Heart left ventricle (tissue), 16 donors: ENCODE measurements around the gene ASIC4. TPM values are rescaled to one million over a fixed set of nuclear protein-coding genes. Genes with fewer than 3 reads are reported as not detected.

Experiments
- ATAC-seq, 4 donors: fragments of 200-7000 bp; cut with Tn5 transposase; one replicate each; pipeline ENCODE4 v1.9.1; 2020 to 2022; ENCODE audit warnings: moderate library complexity in 4 of 4, mild to moderate bottlenecking in 3 of 4, moderate number of reproducible peaks in 1 of 4
- DNase-seq, 5 donors: peaks; one replicate each; pipeline ENCODE4 v3.0.0-alpha.2; 2020
- H3K27ac ChIP-seq, 12 donors: fragments of 200-600 bp; sonication (generic) in 4 of 12; one replicate each; pipeline versions ENCODE4 v1.5.0 to v1.8.0; 2016 to 2022; ENCODE audit warnings: mild to moderate bottlenecking in 2 of 12
- H3K27me3 ChIP-seq, 9 donors: fragments of 200-600 bp; sonication (generic) in 2 of 9; one replicate each; pipeline versions ENCODE4 v1.5.1 to v1.8.0; 2016 to 2022; ENCODE audit warnings: mild to moderate bottlenecking in 3 of 9
- H3K36me3 ChIP-seq, 9 donors: fragments of 200-600 bp; sonication (generic) in 2 of 9; one replicate each; pipeline versions ENCODE4 v1.5.0 to v1.8.0; 2018 to 2022; ENCODE audit warnings: mild to moderate bottlenecking in 2 of 9
- H3K4me1 ChIP-seq, 12 donors: fragments of 200-600 bp; sonication (generic) in 4 of 12; one replicate each; pipeline versions ENCODE4 v1.5.0 to v1.8.0; 2016 to 2022; ENCODE audit warnings: mild to moderate bottlenecking in 3 of 12
- H3K4me3 ChIP-seq, 12 donors: fragments of 200-600 bp; sonication (generic) in 4 of 12; one replicate each; pipeline versions ENCODE4 v1.5.0 to v1.8.0; 2017 to 2022; ENCODE audit warnings: mild to moderate bottlenecking in 9 of 12, moderate library complexity in 4 of 12
- H3K9me3 ChIP-seq, 12 donors: fragments of 200-600 bp; sonication (generic) in 4 of 12; one replicate each; pipeline versions ENCODE4 v1.5.0 to v1.8.0; 2016 to 2022; ENCODE audit warnings: mild to moderate bottlenecking in 1 of 12
- POLR2A ChIP-seq, 2 donors: fragments of 450-650 bp; IDR thresholded peaks; one replicate each; pipeline ENCODE4 v1.6.1; 2017; ENCODE audit warnings: antibody characterized with exemption in 2 of 2, mild to moderate bottlenecking in 2 of 2, moderate library complexity in 2 of 2
- WGBS, 4 donors: extraction: QIAGEN DNeasy Blood & Tissue Kit in 2 of 4; methylation state at CpG; one replicate each; pipeline versions ENCODE4 v1.1.5 to v1.1.7; 2013 to 2018; 5-methylcytosine and 5-hydroxymethylcytosine counted together
- intact Hi-C, 10 donors: fragments of 100-400 bp; cut with DNase I; formaldehyde crosslinking; loops; one replicate each; pipeline versions ENCODE4 v1.11.1 to v1.14.2; 2022
- polyA plus RNA-seq, 2 donors: library from polyadenylated mRNA; stranded (reverse); fragments of 200-250 nt; gene quantifications; one replicate each; pipeline ENCODE4 v1.2.3, GENCODE V29; 2013
- total RNA-seq, 9 donors: library from RNA; depleted of rRNA in 2 of 9; stranded (reverse); fragments of >200 nt in 2 of 9; fragmentation: NEBNext Ultra II Directional in 3 of 9; extraction: Animal tissue kit (Norgen Biotek cat#: 25700) in 3 of 9; gene quantifications; one replicate each; pipeline versions ENCODE4 v1.1.0 to v1.2.4, GENCODE V29; 2016 to 2023
- TF ChIP-seq, protein P1 (sequence below), 12 donors: fragments of 200-600 bp; sonication (generic) in 4 of 12; IDR thresholded peaks; one replicate each; pipeline versions ENCODE4 v1.5.0 to v1.8.0; 2018 to 2022; ENCODE audit warnings: antibody characterized with exemption in 12 of 12, mild to moderate bottlenecking in 5 of 12
- donor health status: ischemic (EF 13 %, LVEDD 7.1; RV severe dilation, severe dysfunction).
- donor health status: healthy with polysubstance abuse.
- donor health status: DM: no; HTN: yes; CAD: no.
- donor health status: DM: no; HTN: no; CAD: no.
- donor health status: ischemic (EF 25% LVEDD 6.9; RV normal size, moderate dysfunction).
- donor health status: ischemic (EF 25% LVEDD 5.7; RV mildly dilated, moderate dysfunction).
- donor health status: healthy.
- donor health status: DM: yes; HTN: yes; CAD: no.
- donor health status: ischemic (EF 35%, LVEDD 5.7; RV mildly dilated, moderate dysfunction).
- donor health status: nonischemic (EF 11% LVEDD 7.7; RV severe dilation, severe dysfunction).
- donor health status: DM: yes; HTN: yes; CAD: no.
- donor health status: PGD.
- donor health status: ischemic (EF 29% LVEDD 5.4; RV normal size, mild dysfunction).
- donor health status: nonischemic (EF 23%, LVEDD 6.1; RV moderate dilation, normal function).

The ASIC4 gene
- total and polyA plus RNA-seq, 11 donors, result 0.03 to 0.10 (median 0.08) TPM; not detected in 8

- ATAC-seq (no peak), DNase-seq (no peak)
- TF ChIP-seq, protein P1, sequence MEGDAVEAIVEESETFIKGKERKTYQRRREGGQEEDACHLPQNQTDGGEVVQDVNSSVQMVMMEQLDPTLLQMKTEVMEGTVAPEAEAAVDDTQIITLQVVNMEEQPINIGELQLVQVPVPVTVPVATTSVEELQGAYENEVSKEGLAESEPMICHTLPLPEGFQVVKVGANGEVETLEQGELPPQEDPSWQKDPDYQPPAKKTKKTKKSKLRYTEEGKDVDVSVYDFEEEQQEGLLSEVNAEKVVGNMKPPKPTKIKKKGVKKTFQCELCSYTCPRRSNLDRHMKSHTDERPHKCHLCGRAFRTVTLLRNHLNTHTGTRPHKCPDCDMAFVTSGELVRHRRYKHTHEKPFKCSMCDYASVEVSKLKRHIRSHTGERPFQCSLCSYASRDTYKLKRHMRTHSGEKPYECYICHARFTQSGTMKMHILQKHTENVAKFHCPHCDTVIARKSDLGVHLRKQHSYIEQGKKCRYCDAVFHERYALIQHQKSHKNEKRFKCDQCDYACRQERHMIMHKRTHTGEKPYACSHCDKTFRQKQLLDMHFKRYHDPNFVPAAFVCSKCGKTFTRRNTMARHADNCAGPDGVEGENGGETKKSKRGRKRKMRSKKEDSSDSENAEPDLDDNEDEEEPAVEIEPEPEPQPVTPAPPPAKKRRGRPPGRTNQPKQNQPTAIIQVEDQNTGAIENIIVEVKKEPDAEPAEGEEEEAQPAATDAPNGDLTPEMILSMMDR (IDR thresholded peaks at IDR 0.05), result no peak
- TF ChIP-seq POLR2A (IDR thresholded peaks at IDR 0.05), result no peak
- peak overlapping the region in 2 of 12 donors; percentile 29 for H3K27ac ChIP-seq
- H3K36me3 ChIP-seq, result peaks cover 0 to 32% (median 27%) of the 10 kb centered on the region in 9 donors
- H3K4me1 ChIP-seq, result peaks cover 0 to 36% (median 18%) of the 10 kb centered on the region in 12 donors
- 42 to 54% (median 48%) methylated on average over 10 to 14 of the region's 15 CpGs for WGBS, 4 donors
- H3K4me3 ChIP-seq, result no peak overlapping the region
- H3K27me3 ChIP-seq, result peaks cover 0 to 12% (median 2%) of the 10 kb centered on the region in 9 donors
- H3K9me3 ChIP-seq, result no peaks in the 10 kb centered on the region
- intact Hi-C loops, result loop anchor here in 1 of 10 donors (5.0 kb wide), 1 partner anchor 149 kb away; no protein-coding TSS in a partner anchor
Observed at GRCh38 chr2:219537657-219538488, 23.6 kb downstream of the ASIC4 start.

- DNase-seq, result no peak
- Histone ChIP-seq H3K4me3 (no peak overlapping the region), H3K27ac (peak overlapping the region in 2 of 12 donors; percentile 29), H3K27me3 (peaks cover 0 to 12% (median 0%) of the 10 kb centered on the region in 9 donors), H3K4me1 (peaks cover 0 to 42% (median 21%) of the 10 kb centered on the region in 12 donors), H3K9me3 (no peaks in the 10 kb centered on the region), H3K36me3 (peaks cover 0 to 32% (median 27%) of the 10 kb centered on the region in 9 donors)
- intact Hi-C loops, result loop anchor here in 1 of 10 donors (5.0 kb wide), 1 partner anchor 149 kb away; no protein-coding TSS in a partner anchor
- ATAC-seq, result no peak
- TF ChIP-seq POLR2A (IDR thresholded peaks at IDR 0.05), result no peak
- TF ChIP-seq, protein P1 (IDR thresholded peaks at IDR 0.05), result no peak
- 35 to 48% (median 43%) methylated on average over 6 of the region's 6 CpGs for WGBS, 4 donors
Observed at GRCh38 chr2:219538504-219538951, 24.2 kb downstream of the ASIC4 start.

- H3K4me3 ChIP-seq, result no peak overlapping the region
- H3K4me1 ChIP-seq, result peaks cover 0 to 46% (median 26%) of the 10 kb centered on the region in 12 donors
- H3K36me3 ChIP-seq, result peaks cover 0 to 32% (median 27%) of the 10 kb centered on the region in 9 donors
- H3K9me3 ChIP-seq, result no peaks in the 10 kb centered on the region
- H3K27ac ChIP-seq, result peak overlapping the region in 1 of 12 donors; percentile 29
- TF ChIP-seq POLR2A (IDR thresholded peaks at IDR 0.05), result no peak
- TF ChIP-seq, protein P1 (IDR thresholded peaks at IDR 0.05), result no peak
- ATAC-seq, result no peak
- peaks cover 0 to 13% (median 0%) of the 10 kb centered on the region in 9 donors for H3K27me3 ChIP-seq
- WGBS, 4 donors, result 87 to 91% (median 88%) methylated on average over 22 to 32 of the region's 32 CpGs
- DNase-seq, result no peak
- intact Hi-C loops, result loop anchor here in 1 of 10 donors (5.0 kb wide), 1 partner anchor 148 kb away; no protein-coding TSS in a partner anchor
Observed at GRCh38 chr2:219538956-219539788, 24.9 kb downstream of the ASIC4 start.
